Measurements from ENCODE around the gene PBXIP1. TPM values are rescaled to one million over a fixed set of nuclear protein-coding genes. Genes with fewer than 3 reads are reported as not detected.

PBXIP1 gene
- total and polyA plus RNA-seq, 4 donors: 3.8 to 42.8 (median 20.5) TPM

DNA sequence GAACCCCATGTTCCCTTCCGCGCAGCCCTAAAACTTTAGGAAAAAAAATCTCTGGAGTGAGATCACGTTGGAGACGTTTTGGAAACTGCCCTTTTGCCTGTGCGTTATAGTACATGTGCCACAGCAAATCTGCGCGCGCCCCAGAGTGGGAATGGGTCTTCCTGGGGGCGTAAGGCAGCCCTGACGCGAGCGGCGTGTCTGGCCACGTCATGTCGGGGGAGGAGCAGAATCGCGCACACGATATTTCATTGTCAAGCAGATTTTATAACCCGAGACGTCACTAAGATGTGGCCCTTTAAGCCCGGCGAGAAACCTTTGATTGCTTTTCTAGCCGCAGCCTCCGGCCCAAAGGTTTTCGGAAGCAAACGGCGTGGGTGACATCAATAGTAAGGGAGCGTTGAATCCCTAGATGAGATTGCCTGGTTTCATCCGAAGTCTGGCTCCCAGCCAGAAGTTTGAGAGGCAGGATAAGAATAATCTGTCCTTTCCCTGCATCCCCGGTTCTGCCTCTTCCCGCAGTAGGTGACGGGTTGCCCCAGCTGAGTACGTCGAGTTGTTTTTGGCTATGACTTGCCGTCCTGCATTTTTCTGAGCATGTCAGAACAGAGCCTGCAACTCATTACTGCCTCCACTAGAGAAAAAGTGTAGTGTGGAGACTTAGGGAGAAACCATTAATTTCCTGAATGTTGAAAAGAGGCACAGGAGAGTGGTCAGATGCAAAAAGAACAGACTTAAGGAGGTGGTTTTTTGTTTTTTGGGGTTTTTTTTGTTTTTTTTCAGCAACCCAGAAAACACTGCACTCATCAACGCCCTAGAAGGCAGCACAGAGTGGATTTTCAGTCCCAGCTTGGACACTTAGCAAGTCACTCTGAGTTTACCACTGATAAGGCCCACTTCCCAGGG lies 18.6 kb downstream of the PBXIP1 start:
- Histone ChIP-seq H3K9ac (ENCODE audit: low read depth in 1 of 2, low read length in 2 of 2) (peak overlapping the region; percentile 98), H3K9me3 (ENCODE audit: control insufficient read depth in 4 of 4, low read length in 3 of 4) (no peaks in the 10 kb centered on the region), H3K27ac (ENCODE audit: low read depth in 1 of 2, low read length in 2 of 2) (peak overlapping the region; percentile 94 to 100), H3K4me1 (ENCODE audit: control insufficient read depth in 4 of 4, insufficient read depth in 4 of 4, low read length in 3 of 4) (peaks cover 0 to 36% (median 24%) of the 10 kb centered on the region in 4 donors), H3K4me3 (ENCODE audit: low read depth in 1 of 3, low read length in 3 of 3) (peak overlapping the region; percentile 49 to 77 (median 63)), H3K36me3 (ENCODE audit: control insufficient read depth in 4 of 4, insufficient read depth in 3 of 4, low read depth in 1 of 4, low read length in 3 of 4) (no peaks in the 10 kb centered on the region), H3K27me3 (ENCODE audit: control insufficient read depth in 4 of 4, insufficient read depth in 4 of 4, low read length in 3 of 4) (no peaks in the 10 kb centered on the region)
- DNase-seq (ENCODE audit: low spot score): peak; percentile 85
- peak; percentile 78 to 85 for TF ChIP-seq EGR1 (IDR thresholded peaks at IDR 0.05; ENCODE audit: low read depth in 2 of 2)
- no peak for TF ChIP-seq RXRA (IDR thresholded peaks at IDR 0.05)
- TF ChIP-seq FOXA1 (IDR thresholded peaks at IDR 0.05): no peak
- TF ChIP-seq JUND (IDR thresholded peaks at IDR 0.05): peak in 1 of 2 donors; percentile 61
- TF ChIP-seq, protein P1, sequence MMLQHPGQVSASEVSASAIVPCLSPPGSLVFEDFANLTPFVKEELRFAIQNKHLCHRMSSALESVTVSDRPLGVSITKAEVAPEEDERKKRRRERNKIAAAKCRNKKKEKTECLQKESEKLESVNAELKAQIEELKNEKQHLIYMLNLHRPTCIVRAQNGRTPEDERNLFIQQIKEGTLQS (IDR thresholded peaks at IDR 0.05): peak; percentile 36
- TF ChIP-seq, protein P2, sequence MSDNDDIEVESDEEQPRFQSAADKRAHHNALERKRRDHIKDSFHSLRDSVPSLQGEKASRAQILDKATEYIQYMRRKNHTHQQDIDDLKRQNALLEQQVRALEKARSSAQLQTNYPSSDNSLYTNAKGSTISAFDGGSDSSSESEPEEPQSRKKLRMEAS (IDR thresholded peaks at IDR 0.05): peak; percentile 6
- peak; percentile 11 to 61 for TF ChIP-seq RAD21 (IDR thresholded peaks at IDR 0.05)
- no peak for TF ChIP-seq SP1 (IDR thresholded peaks at IDR 0.05)
- no peak for TF ChIP-seq FOXA2 (IDR thresholded peaks at IDR 0.05)
- no peak for TF ChIP-seq HNF4G (IDR thresholded peaks at IDR 0.05)
- TF ChIP-seq YY1 (IDR thresholded peaks at IDR 0.05): peak; percentile 68
- peak in 1 of 2 donors; percentile 6 for TF ChIP-seq GABPA (IDR thresholded peaks at IDR 0.05 in 1 of 2, conservative IDR thresholded peaks at IDR 0.05 in 1 of 2)
- TF ChIP-seq, protein P3, sequence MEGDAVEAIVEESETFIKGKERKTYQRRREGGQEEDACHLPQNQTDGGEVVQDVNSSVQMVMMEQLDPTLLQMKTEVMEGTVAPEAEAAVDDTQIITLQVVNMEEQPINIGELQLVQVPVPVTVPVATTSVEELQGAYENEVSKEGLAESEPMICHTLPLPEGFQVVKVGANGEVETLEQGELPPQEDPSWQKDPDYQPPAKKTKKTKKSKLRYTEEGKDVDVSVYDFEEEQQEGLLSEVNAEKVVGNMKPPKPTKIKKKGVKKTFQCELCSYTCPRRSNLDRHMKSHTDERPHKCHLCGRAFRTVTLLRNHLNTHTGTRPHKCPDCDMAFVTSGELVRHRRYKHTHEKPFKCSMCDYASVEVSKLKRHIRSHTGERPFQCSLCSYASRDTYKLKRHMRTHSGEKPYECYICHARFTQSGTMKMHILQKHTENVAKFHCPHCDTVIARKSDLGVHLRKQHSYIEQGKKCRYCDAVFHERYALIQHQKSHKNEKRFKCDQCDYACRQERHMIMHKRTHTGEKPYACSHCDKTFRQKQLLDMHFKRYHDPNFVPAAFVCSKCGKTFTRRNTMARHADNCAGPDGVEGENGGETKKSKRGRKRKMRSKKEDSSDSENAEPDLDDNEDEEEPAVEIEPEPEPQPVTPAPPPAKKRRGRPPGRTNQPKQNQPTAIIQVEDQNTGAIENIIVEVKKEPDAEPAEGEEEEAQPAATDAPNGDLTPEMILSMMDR (IDR thresholded peaks at IDR 0.05; ENCODE audit: low read depth, low read length, missing input control): peak; percentile 29
- TF ChIP-seq NR2F2 (IDR thresholded peaks at IDR 0.05): no peak
- TF ChIP-seq HNF4A (conservative IDR thresholded peaks at IDR 0.05): peak in 1 of 2 donors; percentile 4
- TF ChIP-seq TAF1 (conservative IDR thresholded peaks at IDR 0.05): peak; percentile 41
- TF ChIP-seq, protein P4, sequence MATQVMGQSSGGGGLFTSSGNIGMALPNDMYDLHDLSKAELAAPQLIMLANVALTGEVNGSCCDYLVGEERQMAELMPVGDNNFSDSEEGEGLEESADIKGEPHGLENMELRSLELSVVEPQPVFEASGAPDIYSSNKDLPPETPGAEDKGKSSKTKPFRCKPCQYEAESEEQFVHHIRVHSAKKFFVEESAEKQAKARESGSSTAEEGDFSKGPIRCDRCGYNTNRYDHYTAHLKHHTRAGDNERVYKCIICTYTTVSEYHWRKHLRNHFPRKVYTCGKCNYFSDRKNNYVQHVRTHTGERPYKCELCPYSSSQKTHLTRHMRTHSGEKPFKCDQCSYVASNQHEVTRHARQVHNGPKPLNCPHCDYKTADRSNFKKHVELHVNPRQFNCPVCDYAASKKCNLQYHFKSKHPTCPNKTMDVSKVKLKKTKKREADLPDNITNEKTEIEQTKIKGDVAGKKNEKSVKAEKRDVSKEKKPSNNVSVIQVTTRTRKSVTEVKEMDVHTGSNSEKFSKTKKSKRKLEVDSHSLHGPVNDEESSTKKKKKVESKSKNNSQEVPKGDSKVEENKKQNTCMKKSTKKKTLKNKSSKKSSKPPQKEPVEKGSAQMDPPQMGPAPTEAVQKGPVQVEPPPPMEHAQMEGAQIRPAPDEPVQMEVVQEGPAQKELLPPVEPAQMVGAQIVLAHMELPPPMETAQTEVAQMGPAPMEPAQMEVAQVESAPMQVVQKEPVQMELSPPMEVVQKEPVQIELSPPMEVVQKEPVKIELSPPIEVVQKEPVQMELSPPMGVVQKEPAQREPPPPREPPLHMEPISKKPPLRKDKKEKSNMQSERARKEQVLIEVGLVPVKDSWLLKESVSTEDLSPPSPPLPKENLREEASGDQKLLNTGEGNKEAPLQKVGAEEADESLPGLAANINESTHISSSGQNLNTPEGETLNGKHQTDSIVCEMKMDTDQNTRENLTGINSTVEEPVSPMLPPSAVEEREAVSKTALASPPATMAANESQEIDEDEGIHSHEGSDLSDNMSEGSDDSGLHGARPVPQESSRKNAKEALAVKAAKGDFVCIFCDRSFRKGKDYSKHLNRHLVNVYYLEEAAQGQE (IDR thresholded peaks at IDR 0.05): peak; percentile 89
- TF ChIP-seq, protein P5, sequence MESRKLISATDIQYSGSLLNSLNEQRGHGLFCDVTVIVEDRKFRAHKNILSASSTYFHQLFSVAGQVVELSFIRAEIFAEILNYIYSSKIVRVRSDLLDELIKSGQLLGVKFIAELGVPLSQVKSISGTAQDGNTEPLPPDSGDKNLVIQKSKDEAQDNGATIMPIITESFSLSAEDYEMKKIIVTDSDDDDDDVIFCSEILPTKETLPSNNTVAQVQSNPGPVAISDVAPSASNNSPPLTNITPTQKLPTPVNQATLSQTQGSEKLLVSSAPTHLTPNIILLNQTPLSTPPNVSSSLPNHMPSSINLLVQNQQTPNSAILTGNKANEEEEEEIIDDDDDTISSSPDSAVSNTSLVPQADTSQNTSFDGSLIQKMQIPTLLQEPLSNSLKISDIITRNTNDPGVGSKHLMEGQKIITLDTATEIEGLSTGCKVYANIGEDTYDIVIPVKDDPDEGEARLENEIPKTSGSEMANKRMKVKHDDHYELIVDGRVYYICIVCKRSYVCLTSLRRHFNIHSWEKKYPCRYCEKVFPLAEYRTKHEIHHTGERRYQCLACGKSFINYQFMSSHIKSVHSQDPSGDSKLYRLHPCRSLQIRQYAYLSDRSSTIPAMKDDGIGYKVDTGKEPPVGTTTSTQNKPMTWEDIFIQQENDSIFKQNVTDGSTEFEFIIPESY (IDR thresholded peaks at IDR 0.05): no peak
- under 1% methylated on average over 36 of the region's 36 CpGs for WGBS

Data from liver (tissue), 9 donors.